HG03439 (cell line): Measurements from ENCODE around the gene RAVER2.

Experiments
- ATAC-seq: cut with Tn5 transposase; IDR thresholded peaks from one replicate; pipeline ENCODE4 v1.9.1; 2021; ENCODE audit warnings: mild to moderate bottlenecking, moderate library complexity; ENCODE audit not compliant: unreplicated experiment

RAVER2 gene

DNA sequence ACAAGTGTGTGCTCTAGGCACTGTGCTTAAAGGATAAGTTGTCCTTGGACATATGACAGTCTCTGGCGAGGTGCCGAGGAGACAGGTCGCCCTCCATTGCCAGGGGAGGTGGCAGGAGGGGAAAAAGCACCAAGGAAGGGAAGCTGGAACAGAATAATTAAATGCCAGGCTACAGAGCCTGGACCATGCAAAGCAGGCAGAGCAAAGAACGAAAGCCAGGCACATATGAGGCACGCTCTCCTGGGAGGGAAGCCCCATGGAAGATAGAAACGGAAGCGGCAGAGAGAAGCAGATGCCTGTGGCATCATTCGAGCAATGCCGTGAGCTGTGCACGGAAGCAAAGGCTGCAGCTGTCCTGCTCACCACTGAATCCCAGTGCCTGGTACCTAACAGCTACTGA, 130.2 kb downstream of the RAVER2 start:
- ATAC-seq, result no peak

- no peak for ATAC-seq
Measured at GRCh38 chr1:64875606-64876005, 130.7 kb downstream of the RAVER2 start.

DNA sequence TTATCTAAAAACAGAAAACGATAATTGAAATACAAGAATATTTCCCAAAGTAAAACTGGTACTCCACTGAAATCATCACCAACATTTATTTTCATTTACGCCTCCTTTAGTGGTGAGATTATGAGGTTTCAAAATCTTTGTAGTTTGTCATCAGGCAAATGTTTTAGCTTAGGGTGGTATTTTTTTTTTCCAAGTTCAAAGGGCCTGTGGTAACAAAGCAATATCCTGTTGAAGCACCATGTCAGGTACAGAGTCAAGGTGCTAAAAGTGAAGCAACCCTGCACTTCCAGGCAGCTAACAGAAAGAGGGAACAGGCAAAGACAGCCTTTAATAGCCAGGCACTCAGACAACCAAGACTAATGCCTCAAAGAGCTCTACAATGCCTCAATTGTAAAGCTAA, 132.3 kb downstream of the RAVER2 start:
- no peak for ATAC-seq

DNA sequence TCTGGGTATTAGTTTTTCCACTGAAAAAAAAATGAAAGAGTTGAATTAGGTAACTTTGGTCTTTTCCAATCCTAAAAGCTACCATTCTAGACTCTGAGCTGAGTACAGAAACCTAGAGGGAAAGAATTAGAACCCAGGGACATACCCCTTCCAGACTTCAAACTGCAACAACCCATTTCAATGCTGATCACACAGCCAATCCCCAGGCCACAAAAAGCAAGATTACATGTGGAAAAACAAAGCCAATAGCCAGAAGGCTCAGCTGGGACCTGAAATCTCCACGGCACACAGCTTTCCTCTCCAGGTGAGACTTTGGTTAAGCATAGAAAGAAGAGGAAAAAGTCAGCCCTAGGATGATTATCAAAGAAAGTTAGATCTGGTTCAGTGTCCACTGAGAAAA, 132.7 kb downstream of the RAVER2 start:
- no peak for ATAC-seq

- no peak for ATAC-seq
Measured at GRCh38 chr1:64878090-64878489, 133.2 kb downstream of the RAVER2 start.

- ATAC-seq, result no peak
Measured at GRCh38 chr1:64878931-64879611, 134.2 kb downstream of the RAVER2 start.

DNA sequence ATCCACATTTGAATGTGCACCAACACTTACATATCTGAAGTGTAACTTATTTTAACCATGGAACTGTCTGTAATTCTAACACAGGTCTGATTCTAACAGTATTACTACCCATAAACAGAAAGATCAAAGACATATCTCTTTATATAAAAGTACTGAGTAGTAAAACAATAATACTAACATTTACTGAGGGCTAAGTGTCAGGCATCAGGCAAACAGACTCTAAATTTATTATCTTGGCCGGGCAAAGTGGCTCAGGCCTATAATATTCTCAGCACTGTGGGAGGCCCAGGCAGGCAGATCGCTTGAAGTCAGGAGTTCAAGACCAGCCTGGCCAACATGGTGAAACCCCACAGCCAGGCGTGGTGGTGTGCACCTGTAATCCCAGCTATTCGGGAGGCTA, 135.6 kb downstream of the RAVER2 start:
- ATAC-seq, result no peak

DNA sequence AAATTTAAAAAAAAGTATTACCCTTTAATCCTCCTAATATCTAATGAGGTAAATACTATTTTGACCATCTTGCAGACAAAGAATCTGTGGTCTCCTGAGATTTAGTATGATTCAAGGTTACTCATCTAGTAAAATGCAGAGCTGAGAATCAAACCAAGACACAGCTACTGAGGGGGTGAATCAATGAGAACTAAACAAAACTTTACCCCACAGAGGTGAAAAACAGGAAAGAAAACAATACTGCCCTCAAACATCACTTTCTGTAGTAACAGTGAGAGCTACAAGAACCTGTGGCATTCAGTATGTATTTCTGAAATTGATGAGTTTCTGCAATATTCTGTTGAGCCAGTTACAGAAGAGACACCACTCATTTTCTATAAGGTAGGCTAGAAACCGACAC, 136.4 kb downstream of the RAVER2 start:
- ATAC-seq, result no peak
